ENCODE results near the gene GMNC. TPM values are rescaled to one million over a fixed set of nuclear protein-coding genes. Genes with fewer than 3 reads are reported as not detected.

GMNC gene
- total RNA-seq, 1 donor from 2014 or later: not detected

GRCh38 chr3:190849607-190850006, 12.9 kb downstream of the GMNC start:
- Mint-ChIP-seq H3K27ac (no peak overlapping the region), H3K36me3 (no peaks in the 10 kb centered on the region), H3K4me1 (no peaks in the 10 kb centered on the region), H3K27me3 (ENCODE audit: insufficient read depth, low read depth) (peaks cover 3% of the 10 kb centered on the region), H3K4me3 (no peak overlapping the region), H3K9me3 (no peaks in the 10 kb centered on the region)
- H3K4me3 ChIP-seq: no peak overlapping the region
- peaks cover 8% of the 10 kb centered on the region for H3K4me1 ChIP-seq
- H3K27me3 ChIP-seq: no peaks in the 10 kb centered on the region
- no peaks in the 10 kb centered on the region for H3K79me2 ChIP-seq (ENCODE audit: low read depth)
- no peaks in the 10 kb centered on the region for H3K36me3 ChIP-seq
- no peaks in the 10 kb centered on the region for H4K20me1 ChIP-seq (ENCODE audit: low read depth)
- no peak overlapping the region for H3K9ac ChIP-seq
- no peaks in the 10 kb centered on the region for H3F3A ChIP-seq (ENCODE audit: low read depth)
- no peak overlapping the region for H3K27ac ChIP-seq
- TF ChIP-seq EZH2 (IDR thresholded peaks at IDR 0.05) (no peak), EZH2phosphoT487 (IDR thresholded peaks at IDR 0.05) (no peak), CTCF (IDR thresholded peaks at IDR 0.05) (no peak)
- no peak for DNase-seq (ENCODE audit: low spot score)
- no peak overlapping the region for H2AFZ ChIP-seq (replicated peaks)
- H3K4me2 ChIP-seq: no peak overlapping the region
- H3K9me3 ChIP-seq (ENCODE audit: low read depth): no peaks in the 10 kb centered on the region

GRCh38 chr3:190848870-190849269, 13.6 kb downstream of the GMNC start:
- H3K27ac ChIP-seq: no peak overlapping the region
- no peak overlapping the region for H2AFZ ChIP-seq (replicated peaks)
- H3K36me3 ChIP-seq: no peaks in the 10 kb centered on the region
- no peaks in the 10 kb centered on the region for H3F3A ChIP-seq (ENCODE audit: low read depth)
- Mint-ChIP-seq H3K27ac (no peak overlapping the region), H3K4me1 (no peaks in the 10 kb centered on the region), H3K36me3 (no peaks in the 10 kb centered on the region), H3K27me3 (ENCODE audit: insufficient read depth, low read depth) (peaks cover 3% of the 10 kb centered on the region), H3K4me3 (no peak overlapping the region), H3K9me3 (no peaks in the 10 kb centered on the region)
- H3K9me3 ChIP-seq (ENCODE audit: low read depth): no peaks in the 10 kb centered on the region
- H3K4me3 ChIP-seq: no peak overlapping the region
- H3K9ac ChIP-seq: no peak overlapping the region
- peaks cover 8% of the 10 kb centered on the region for H3K4me1 ChIP-seq
- H3K79me2 ChIP-seq (ENCODE audit: low read depth): no peaks in the 10 kb centered on the region
- TF ChIP-seq CTCF (IDR thresholded peaks at IDR 0.05) (no peak), EZH2phosphoT487 (IDR thresholded peaks at IDR 0.05) (no peak), EZH2 (IDR thresholded peaks at IDR 0.05) (no peak)
- H4K20me1 ChIP-seq (ENCODE audit: low read depth): no peaks in the 10 kb centered on the region
- no peaks in the 10 kb centered on the region for H3K27me3 ChIP-seq
- no peak overlapping the region for H3K4me2 ChIP-seq
- no peak for DNase-seq (ENCODE audit: low spot score)

- DNase-seq (ENCODE audit: low spot score): no peak
- Histone ChIP-seq H3K27ac (no peak overlapping the region), H3K4me1 (peaks cover 8% of the 10 kb centered on the region), H2AFZ (replicated peaks) (no peak overlapping the region), H3K79me2 (ENCODE audit: low read depth) (no peaks in the 10 kb centered on the region), H3K9me3 (ENCODE audit: low read depth) (no peaks in the 10 kb centered on the region), H3K9ac (no peak overlapping the region), H3K27me3 (no peaks in the 10 kb centered on the region), H3F3A (ENCODE audit: low read depth) (no peaks in the 10 kb centered on the region), H4K20me1 (ENCODE audit: low read depth) (no peaks in the 10 kb centered on the region), H3K4me3 (no peak overlapping the region), H3K36me3 (no peaks in the 10 kb centered on the region), H3K4me2 (no peak overlapping the region)
- Mint-ChIP-seq H3K36me3 (no peaks in the 10 kb centered on the region), H3K9me3 (no peaks in the 10 kb centered on the region), H3K4me3 (no peak overlapping the region), H3K27ac (no peak overlapping the region), H3K27me3 (ENCODE audit: insufficient read depth, low read depth) (peaks cover 3% of the 10 kb centered on the region), H3K4me1 (no peaks in the 10 kb centered on the region)
- no peak for TF ChIP-seq EZH2phosphoT487 (IDR thresholded peaks at IDR 0.05)
- TF ChIP-seq EZH2 (IDR thresholded peaks at IDR 0.05): no peak
- no peak for TF ChIP-seq CTCF (IDR thresholded peaks at IDR 0.05)
Observed at GRCh38 chr3:190847436-190847835, 15.1 kb downstream of the GMNC start.

All from neural progenitor cell (in vitro differentiated cells).